HG02763 (cell line): ENCODE data around the gene SLX4IP.
A peak's percentile ranks its signal among the peaks of the same experiment; 100 is the strongest.

ENCODE experiments used
- ATAC-seq: cut with Tn5 transposase; IDR thresholded peaks from one replicate; pipeline ENCODE4 v1.9.1; 2021; ENCODE audit warnings: mild to moderate bottlenecking, moderate library complexity; ENCODE audit not compliant: unreplicated experiment

The SLX4IP gene

GRCh38 chr20:10672624-10673127 is 237.6 kb downstream of the SLX4IP start:
- no peak for ATAC-seq

- ATAC-seq = no peak
Observed at GRCh38 chr20:10673176-10673841, 238.2 kb downstream of the SLX4IP start.

- peak; percentile 55 for ATAC-seq
Observed at GRCh38 chr20:10673842-10674683, 239.0 kb downstream of the SLX4IP start, which contains the start of gene JAG1. JAG1 (minus strand) TSS chr20:10673999; CDS start chr20:10673530, 469 bp downstream.

- ATAC-seq = peak; percentile 43
Observed at GRCh38 chr20:10674684-10675449, 239.8 kb downstream of the SLX4IP start.

- no peak for ATAC-seq
Observed at GRCh38 chr20:10675450-10675848, 240.3 kb downstream of the SLX4IP start.

GRCh38 chr20:10676518-10676917 is 241.4 kb downstream of the SLX4IP start:
- ATAC-seq = no peak
